OCI-LY1 (cell line): ENCODE data around the gene TRPC4.

Experiments used
- H2AFZ ChIP-seq: fragments of 200-600 bp; sonication (generic), shearing (Covaris generic); 2 replicates; pipeline ENCODE4 v1.6.0; 2014; ENCODE audit warnings: antibody characterized with exemption, mild to moderate bottlenecking, low read length
- H3F3A ChIP-seq: fragments of 200-600 bp; sonication (generic), shearing (Covaris generic); 2 replicates; pipeline ENCODE4 v1.6.0; 2014; ENCODE audit warnings: mild to moderate bottlenecking, antibody characterized with exemption, low read length, moderate library complexity; ENCODE audit not compliant: insufficient read depth
- H3K27ac ChIP-seq: fragments of 200-600 bp; sonication (generic); 2 replicates; pipeline ENCODE4 v1.5.1; 2014; ENCODE audit warnings: low read length, mixed run types, mild to moderate bottlenecking, low read depth; ENCODE audit not compliant: poor library complexity, severe bottlenecking
- H3K27me3 ChIP-seq: fragments of 200-600 bp; sonication (generic); 2 replicates; pipeline ENCODE4 v1.6.0; 2014; ENCODE audit warnings: antibody characterized with exemption, mild to moderate bottlenecking, low read length, moderate library complexity; ENCODE audit not compliant: insufficient read depth
- H3K36me3 ChIP-seq: fragments of 200-600 bp; sonication (generic); 2 replicates; pipeline ENCODE4 v1.6.1; 2014; ENCODE audit warnings: mild to moderate bottlenecking, antibody characterized with exemption, low read length, moderate library complexity, mixed read lengths; ENCODE audit not compliant: insufficient read depth
- H3K4me1 ChIP-seq: fragments of 200-600 bp; sonication (generic); 2 replicates; pipeline ENCODE4 v1.5.1; 2014; ENCODE audit warnings: mild to moderate bottlenecking, low read length, moderate library complexity; ENCODE audit not compliant: insufficient read depth, severe bottlenecking
- H3K4me2 ChIP-seq: fragments of 200-600 bp; sonication (generic), shearing (Covaris generic); 2 replicates; pipeline ENCODE4 v1.6.1; 2014; ENCODE audit warnings: low read length
- H3K4me3 ChIP-seq: fragments of 200-600 bp; sonication (generic); 2 replicates; pipeline ENCODE4 v1.5.1; 2014; ENCODE audit warnings: low read length, low read depth, mild to moderate bottlenecking, mixed read lengths; ENCODE audit not compliant: poor library complexity, severe bottlenecking
- H3K79me2 ChIP-seq: fragments of 200-600 bp; shearing (Covaris generic); 2 replicates; pipeline ENCODE4 v1.6.1; 2016; ENCODE audit warnings: mixed run types, low read length, mixed read lengths; ENCODE audit not compliant: insufficient read depth
- H3K9ac ChIP-seq: fragments of 200-600 bp; sonication (generic), shearing (Covaris generic); 2 replicates; pipeline ENCODE4 v1.6.1; 2014; ENCODE audit warnings: mild to moderate bottlenecking, low read length, mixed read lengths
- H3K9me2 ChIP-seq: fragments of 200-600 bp; sonication (generic), shearing (Covaris generic); 2 replicates; pipeline ENCODE4 v1.6.1; 2014; ENCODE audit warnings: low read depth, mild to moderate bottlenecking, low read length, mixed read lengths
- H3K9me3 ChIP-seq: fragments of 200-600 bp; shearing (Covaris generic); 2 replicates; pipeline ENCODE4 v1.6.1; 2014; ENCODE audit warnings: low read length, mixed read lengths
- H4K20me1 ChIP-seq: fragments of 200-600 bp; sonication (generic), shearing (Covaris generic); 2 replicates; pipeline ENCODE4 v1.6.0; 2016; ENCODE audit warnings: mild to moderate bottlenecking, low read length; ENCODE audit not compliant: insufficient read depth
- EZH2 ChIP-seq: fragments of 200-600 bp; sonication (generic), shearing (Covaris generic); IDR thresholded peaks from 2 replicates; pipeline ENCODE4 v1.8.0; 2017; ENCODE audit warnings: borderline replicate concordance, mixed run types, mild to moderate bottlenecking, antibody characterized with exemption, low read length, moderate library complexity, mixed read lengths
- TF ChIP-seq, protein P1 (sequence below): fragments of 200-600 bp; sonication (generic), shearing (Covaris generic); IDR thresholded peaks from 2 replicates; pipeline ENCODE4 v1.5.1; 2017; ENCODE audit warnings: mild to moderate bottlenecking, antibody characterized with exemption, low read length, moderate library complexity, mixed read lengths

TRPC4 gene

DNA sequence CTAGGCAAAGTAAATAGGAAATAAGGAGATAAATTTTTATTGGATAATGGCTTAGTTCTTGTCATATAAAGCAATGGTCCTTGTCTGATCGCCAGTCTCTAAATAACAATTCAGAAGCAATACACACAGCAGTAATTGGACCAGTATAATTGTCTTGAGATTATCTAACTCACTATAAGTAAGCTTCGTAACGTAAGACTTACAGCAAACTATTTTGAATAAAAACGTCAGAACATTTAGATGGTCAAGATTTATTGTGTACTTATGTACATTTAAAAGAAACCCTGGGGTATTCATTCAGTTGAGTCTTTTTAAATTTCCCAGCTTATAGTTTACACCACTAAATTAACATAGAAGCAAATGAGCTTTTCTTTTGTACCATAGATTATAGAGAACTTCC is 20.2 kb upstream of the TRPC4 start:
- Histone ChIP-seq H3K79me2 (no peaks in the 10 kb centered on the region), H3K9me3 (no peaks in the 10 kb centered on the region), H3K27ac (no peak overlapping the region), H3K9me2 (no peaks in the 10 kb centered on the region), H3K27me3 (no peaks in the 10 kb centered on the region), H3K9ac (no peak overlapping the region), H2AFZ (no peak overlapping the region), H4K20me1 (no peaks in the 10 kb centered on the region), H3K36me3 (no peaks in the 10 kb centered on the region), H3F3A (no peaks in the 10 kb centered on the region), H3K4me3 (no peak overlapping the region), H3K4me2 (no peak overlapping the region), H3K4me1 (no peaks in the 10 kb centered on the region)
- TF ChIP-seq, protein P1, sequence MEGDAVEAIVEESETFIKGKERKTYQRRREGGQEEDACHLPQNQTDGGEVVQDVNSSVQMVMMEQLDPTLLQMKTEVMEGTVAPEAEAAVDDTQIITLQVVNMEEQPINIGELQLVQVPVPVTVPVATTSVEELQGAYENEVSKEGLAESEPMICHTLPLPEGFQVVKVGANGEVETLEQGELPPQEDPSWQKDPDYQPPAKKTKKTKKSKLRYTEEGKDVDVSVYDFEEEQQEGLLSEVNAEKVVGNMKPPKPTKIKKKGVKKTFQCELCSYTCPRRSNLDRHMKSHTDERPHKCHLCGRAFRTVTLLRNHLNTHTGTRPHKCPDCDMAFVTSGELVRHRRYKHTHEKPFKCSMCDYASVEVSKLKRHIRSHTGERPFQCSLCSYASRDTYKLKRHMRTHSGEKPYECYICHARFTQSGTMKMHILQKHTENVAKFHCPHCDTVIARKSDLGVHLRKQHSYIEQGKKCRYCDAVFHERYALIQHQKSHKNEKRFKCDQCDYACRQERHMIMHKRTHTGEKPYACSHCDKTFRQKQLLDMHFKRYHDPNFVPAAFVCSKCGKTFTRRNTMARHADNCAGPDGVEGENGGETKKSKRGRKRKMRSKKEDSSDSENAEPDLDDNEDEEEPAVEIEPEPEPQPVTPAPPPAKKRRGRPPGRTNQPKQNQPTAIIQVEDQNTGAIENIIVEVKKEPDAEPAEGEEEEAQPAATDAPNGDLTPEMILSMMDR = no peak
- no peak for TF ChIP-seq EZH2

DNA sequence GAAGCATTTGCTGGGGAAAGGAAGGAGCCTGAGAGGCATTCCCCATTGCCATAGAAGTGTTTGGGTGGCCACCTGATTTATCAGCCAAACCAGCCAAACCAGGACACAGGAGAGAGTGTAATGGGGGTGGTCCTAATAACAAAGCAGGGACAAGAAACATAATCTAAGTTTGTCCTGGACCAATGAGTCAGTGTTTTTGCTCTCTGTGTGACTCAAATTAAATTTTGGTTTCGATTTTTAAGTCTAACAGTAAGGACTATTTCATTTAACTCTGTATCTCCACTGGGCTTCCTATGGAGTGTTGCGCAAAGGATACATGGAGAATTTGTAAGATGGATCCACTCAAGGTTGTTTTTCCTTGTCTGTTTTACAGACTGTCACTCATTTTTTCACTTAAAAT is 19.5 kb upstream of the TRPC4 start:
- Histone ChIP-seq H3K27ac (no peak overlapping the region), H3K4me2 (no peak overlapping the region), H3K36me3 (no peaks in the 10 kb centered on the region), H3K9me2 (no peaks in the 10 kb centered on the region), H3F3A (no peaks in the 10 kb centered on the region), H2AFZ (no peak overlapping the region), H3K9ac (no peak overlapping the region), H3K9me3 (no peaks in the 10 kb centered on the region), H3K27me3 (no peaks in the 10 kb centered on the region), H3K79me2 (no peaks in the 10 kb centered on the region), H4K20me1 (no peaks in the 10 kb centered on the region), H3K4me1 (no peaks in the 10 kb centered on the region), H3K4me3 (no peak overlapping the region)
- TF ChIP-seq, protein P1 = no peak
- no peak for TF ChIP-seq EZH2

DNA sequence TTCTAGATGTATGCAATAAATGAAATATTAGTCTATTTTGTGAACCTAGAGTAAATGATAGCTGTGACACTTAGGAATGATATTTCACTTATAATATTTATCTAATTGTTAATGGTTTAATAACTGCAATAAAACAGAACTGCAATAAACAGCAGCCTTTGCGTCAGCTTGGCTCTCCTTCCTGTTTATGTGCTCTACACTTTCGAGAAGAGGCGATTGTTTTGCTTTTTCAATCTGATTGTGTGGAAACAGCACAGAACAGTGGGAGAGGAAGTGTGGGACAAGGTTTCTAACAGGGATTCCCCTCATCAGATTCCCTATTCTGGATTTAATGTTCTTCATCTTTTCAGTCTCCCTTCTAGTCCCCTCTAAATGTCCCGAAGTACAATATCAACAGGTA is 17.3 kb upstream of the TRPC4 start:
- Histone ChIP-seq H3K27ac (no peak overlapping the region), H2AFZ (no peak overlapping the region), H3K36me3 (no peaks in the 10 kb centered on the region), H3K9me3 (no peaks in the 10 kb centered on the region), H3K27me3 (no peaks in the 10 kb centered on the region), H3K9me2 (no peaks in the 10 kb centered on the region), H3K79me2 (no peaks in the 10 kb centered on the region), H3F3A (no peaks in the 10 kb centered on the region), H3K4me3 (no peak overlapping the region), H4K20me1 (no peaks in the 10 kb centered on the region), H3K4me1 (no peaks in the 10 kb centered on the region), H3K4me2 (no peak overlapping the region), H3K9ac (no peak overlapping the region)
- TF ChIP-seq, protein P1 = no peak
- TF ChIP-seq EZH2 = no peak
